Measurements from ENCODE around the gene HTR2B. TPM values are rescaled to one million over a fixed set of nuclear protein-coding genes. Genes with fewer than 3 reads are reported as not detected.

HTR2B gene
- total RNA-seq, 1 experiment from 2014 or later = not detected

- TF ChIP-seq ZNF532 (CRISPR knock-in tag; IDR thresholded peaks at IDR 0.05; ENCODE audit: borderline replicate concordance) (no peak), EMX1 (CRISPR knock-in tag; IDR thresholded peaks at IDR 0.05) (no peak)
Observed at GRCh38 chr2:231152800-231153557, 28.1 kb upstream of the HTR2B start (continued).

- no peak for ATAC-seq
- H3K27me3 Mint-ChIP-seq (ENCODE audit: low read depth) = no peaks in the 10 kb centered on the region
- TF ChIP-seq CBFB (CRISPR knock-in tag; IDR thresholded peaks at IDR 0.05; ENCODE audit: low read depth) (no peak), ZNF423 (CRISPR knock-in tag; IDR thresholded peaks at IDR 0.05) (no peak), ZNF281 (CRISPR knock-in tag; IDR thresholded peaks at IDR 0.05) (no peak), ZNF317 (CRISPR knock-in tag; IDR thresholded peaks at IDR 0.05; ENCODE audit: borderline replicate concordance, low read depth) (no peak), IRF2 (CRISPR knock-in tag; IDR thresholded peaks at IDR 0.05; ENCODE audit: borderline replicate concordance, low read depth) (no peak), ATF6 (CRISPR knock-in tag; IDR thresholded peaks at IDR 0.05) (no peak), ZNF263 (CRISPR knock-in tag; IDR thresholded peaks at IDR 0.05; ENCODE audit: low read depth) (no peak)
- ChIA-PET POLR2A (no interaction called here), CTCF (no interaction called here)
- no peak for DNase-seq (ENCODE audit: low spot score)
- H3K4me3 Mint-ChIP-seq = no peak overlapping the region
- H3K4me1 Mint-ChIP-seq = no peaks in the 10 kb centered on the region
- H3K9me3 Mint-ChIP-seq = no peaks in the 10 kb centered on the region
- no peak overlapping the region for H3K27ac Mint-ChIP-seq
- H3K36me3 Mint-ChIP-seq = peaks cover 30% of the 10 kb centered on the region
Observed at GRCh38 chr2:231146665-231147064, 21.8 kb upstream of the HTR2B start.

- Mint-ChIP-seq H3K27ac (no peak overlapping the region), H3K36me3 (peaks cover 30% of the 10 kb centered on the region), H3K4me3 (no peak overlapping the region), H3K4me1 (no peaks in the 10 kb centered on the region), H3K27me3 (ENCODE audit: low read depth) (no peaks in the 10 kb centered on the region), H3K9me3 (no peaks in the 10 kb centered on the region)
- no peak for DNase-seq (ENCODE audit: low spot score)
- ChIA-PET CTCF (interaction anchor here (1.1 kb wide), 1 partner anchor 45 kb away, joined by 3 read pairs; no protein-coding TSS in a partner anchor), POLR2A (no interaction called here)
- ATAC-seq = no peak
- TF ChIP-seq PRDM15 (CRISPR knock-in tag; IDR thresholded peaks at IDR 0.05) = no peak
- no peak for TF ChIP-seq ESRRA (CRISPR knock-in tag; IDR thresholded peaks at IDR 0.05; ENCODE audit: borderline replicate concordance)
- no peak for TF ChIP-seq ZNF219 (CRISPR knock-in tag; IDR thresholded peaks at IDR 0.05; ENCODE audit: borderline replicate concordance)
- TF ChIP-seq SMAD4 (CRISPR knock-in tag; IDR thresholded peaks at IDR 0.05) = no peak
- TF ChIP-seq NFATC4 (CRISPR knock-in tag; IDR thresholded peaks at IDR 0.05) = no peak
- TF ChIP-seq CREB1 (CRISPR knock-in tag; IDR thresholded peaks at IDR 0.05) = no peak
- no peak for TF ChIP-seq NR3C1 (CRISPR knock-in tag; conservative IDR thresholded peaks at IDR 0.05; ENCODE audit: low read depth)
- TF ChIP-seq JUN (CRISPR knock-in tag; IDR thresholded peaks at IDR 0.05) = no peak
- TF ChIP-seq TEAD4 (CRISPR knock-in tag; IDR thresholded peaks at IDR 0.05) = no peak
- no peak for TF ChIP-seq NFYB (CRISPR knock-in tag; conservative IDR thresholded peaks at IDR 0.05; ENCODE audit: low read depth)
Observed at GRCh38 chr2:231144896-231145295, 20.1 kb upstream of the HTR2B start.
